GM18873 (cell line): ENCODE measurements around the gene SIMC1.
"Not testable (repeated sequence)": the region's sequence is repeated elsewhere in the genome, so short reads cannot be mapped to it uniquely, and the experiment has no call there.

Experiments
- ATAC-seq: cut with Tn5 transposase; IDR thresholded peaks from one replicate; pipeline ENCODE4 v1.9.1; 2021; ENCODE audit warnings: mild to moderate bottlenecking, moderate library complexity, moderate number of reproducible peaks; ENCODE audit not compliant: unreplicated experiment, low FRiP score

The SIMC1 gene

DNA sequence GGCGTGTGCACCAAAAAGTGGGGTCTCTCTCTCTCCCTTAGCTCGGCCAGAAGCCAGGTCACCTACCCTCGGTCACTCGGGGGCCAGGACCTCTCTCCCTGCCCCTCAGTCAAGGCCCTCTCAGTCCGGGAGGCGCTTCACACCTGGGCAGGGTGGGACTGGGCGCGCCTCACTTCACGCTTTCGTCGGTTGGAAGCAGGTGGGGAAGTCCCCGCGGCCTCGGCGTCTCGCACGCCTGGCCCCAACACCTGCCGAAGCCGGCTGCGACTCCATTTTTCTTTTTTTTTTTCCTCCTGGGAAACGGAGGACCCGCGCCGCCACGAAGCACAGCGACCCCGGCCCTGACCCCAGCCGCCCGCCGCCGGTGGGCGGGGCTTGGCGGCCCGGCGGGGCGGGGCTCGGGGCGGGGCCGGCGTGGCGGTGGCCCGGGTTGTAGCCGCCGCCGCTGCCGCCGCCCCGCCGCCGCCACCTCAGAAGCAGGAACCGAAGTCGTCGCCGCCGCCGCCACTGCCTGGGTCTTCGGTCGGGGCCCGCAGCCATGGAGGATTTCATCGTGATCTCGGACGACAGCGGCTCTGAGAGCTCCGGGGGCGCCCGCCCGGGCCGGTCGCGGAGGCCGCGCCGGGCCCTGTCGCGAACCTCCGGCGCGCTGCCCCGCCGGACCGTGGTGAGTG lies at the start of gene SIMC1:
Gene SIMC1, plus strand, starts transcription at position 454 of the 674 bp plus-strand sequence. Its CDS starts 85 bp downstream, at position 539.
- ATAC-seq, result peak; percentile 53

DNA sequence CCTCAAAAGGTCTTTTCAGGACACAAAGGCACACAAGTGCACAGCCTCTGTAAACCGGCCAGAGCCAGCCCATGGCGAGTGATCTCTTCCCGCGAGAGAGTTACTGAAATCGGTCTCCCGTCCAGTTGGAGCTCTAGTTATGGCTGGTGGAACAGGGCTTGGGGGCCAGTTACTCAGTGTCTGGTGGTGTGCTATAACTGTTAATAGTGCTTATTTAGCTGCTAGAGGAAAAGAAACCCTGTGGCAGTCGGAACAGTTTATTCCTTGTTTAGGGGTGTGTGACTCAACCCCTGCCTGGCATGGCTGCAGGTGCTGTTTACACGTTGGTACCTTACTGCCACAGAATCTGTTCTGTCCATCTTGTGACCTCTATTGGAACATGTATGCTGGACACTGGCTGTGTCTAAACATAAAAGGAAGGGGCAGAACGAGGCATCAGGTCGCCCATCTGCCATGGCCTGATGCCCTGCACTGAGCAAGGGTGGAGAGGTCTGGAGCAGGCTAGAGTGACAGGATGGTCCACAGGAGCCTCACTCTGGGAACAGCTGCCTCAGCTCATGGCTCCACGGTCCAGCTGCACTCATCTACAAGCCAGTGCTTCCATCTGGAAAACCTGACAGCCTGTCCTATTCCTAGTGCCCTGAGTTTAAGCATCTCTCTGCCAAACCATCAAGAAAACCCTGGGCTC lies 49.6 kb upstream of the SIMC1 start:
- no peak for ATAC-seq

GRCh38 chr5:176189857-176190256 lies 48.4 kb upstream of the SIMC1 start:
- ATAC-seq, result no peak

DNA sequence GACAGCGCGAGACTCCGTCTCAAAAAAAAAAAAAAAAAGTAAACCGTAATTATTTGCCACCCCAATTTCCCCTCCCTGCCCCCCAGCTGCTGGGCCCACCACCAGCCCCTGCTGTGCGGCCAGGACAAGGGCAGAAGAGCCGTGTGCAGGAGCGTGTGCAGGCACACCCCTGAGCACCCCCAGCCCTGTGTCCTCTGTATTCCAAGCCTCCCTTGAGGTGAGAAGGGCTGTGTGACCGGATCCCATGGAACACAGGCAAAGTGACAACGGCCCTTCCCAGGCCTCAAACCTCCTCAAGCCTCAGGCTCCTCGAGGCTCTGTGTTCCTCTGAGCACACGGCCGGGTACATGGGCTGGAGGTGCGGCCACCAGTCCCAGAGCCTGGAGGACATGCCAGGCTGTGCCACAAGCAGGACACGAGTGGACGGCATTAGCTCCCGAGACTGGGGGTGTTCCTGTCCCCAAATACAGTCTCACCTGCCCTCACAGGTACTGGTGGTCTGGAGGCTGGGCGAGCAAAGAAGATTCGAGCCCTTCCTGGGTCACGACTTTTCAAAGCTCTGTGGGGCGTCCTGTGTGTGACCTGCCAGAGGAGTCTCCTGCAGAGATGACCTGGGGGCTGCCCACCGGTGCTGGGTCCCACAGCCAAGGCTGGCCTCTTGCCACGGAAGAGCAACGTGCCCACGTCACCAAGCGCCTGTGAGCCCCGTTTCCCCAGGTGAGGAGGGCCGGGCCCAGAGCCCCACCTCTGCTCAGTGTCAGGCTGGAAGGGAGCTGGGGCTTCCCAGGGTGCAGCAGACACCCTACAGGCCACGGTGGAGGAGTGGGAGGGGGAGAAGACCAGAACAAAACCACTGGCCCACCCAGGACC lies 47.1 kb upstream of the SIMC1 start:
- ATAC-seq, result no peak

DNA sequence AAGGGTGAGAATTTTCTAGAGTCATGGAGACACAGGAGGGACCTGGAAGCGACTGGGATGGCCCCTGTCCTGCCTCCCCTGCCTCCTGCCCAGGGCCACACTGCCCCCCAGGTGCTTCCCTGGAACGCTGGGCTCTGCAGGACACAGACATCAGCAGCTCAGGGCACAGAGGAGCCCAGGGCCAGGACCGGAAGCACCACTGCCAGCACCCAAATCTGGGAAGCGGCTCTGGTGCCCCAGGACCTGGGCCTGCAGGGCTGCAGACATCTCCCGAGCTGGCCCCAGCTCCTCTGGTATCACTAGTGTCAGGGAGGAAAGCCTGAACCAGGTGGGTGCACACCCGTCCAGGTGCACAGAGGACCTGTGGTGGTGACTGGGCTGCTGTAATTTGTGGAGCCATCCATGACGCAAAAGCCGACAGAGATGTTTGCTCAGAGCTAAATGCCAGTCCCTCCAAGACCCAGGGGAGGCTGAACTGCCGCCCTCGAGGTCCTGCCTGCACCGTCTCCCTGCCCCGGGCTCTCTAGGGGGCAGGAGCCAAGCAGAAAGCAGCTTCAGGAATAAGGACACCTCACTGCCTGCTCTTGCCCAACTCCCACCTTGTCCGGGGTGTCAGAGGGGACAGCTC lies 46.0 kb upstream of the SIMC1 start:
- no peak for ATAC-seq

DNA sequence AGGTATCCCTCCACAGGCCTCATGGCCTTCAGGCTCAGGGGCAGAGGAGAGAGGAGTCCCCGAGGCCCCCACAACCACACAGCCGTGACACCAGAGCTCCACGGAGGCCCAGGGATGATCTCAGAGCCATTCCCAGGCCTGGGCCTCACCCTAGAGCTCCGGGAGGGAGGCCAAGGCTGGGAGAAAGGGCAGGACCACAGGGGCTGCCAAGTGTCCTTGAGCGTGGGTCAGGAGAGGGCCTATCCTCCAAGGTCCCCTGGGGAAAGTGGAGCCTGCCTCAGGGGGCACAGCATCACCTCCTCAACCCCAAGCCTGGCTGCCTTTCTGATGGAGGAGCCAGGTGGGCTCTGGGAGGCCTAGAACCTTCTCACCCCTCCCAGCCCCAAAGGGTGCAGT lies 45.5 kb upstream of the SIMC1 start:
- not testable (repeated sequence) for ATAC-seq

GRCh38 chr5:176193636-176194035 lies 44.6 kb upstream of the SIMC1 start:
- ATAC-seq, result not testable (repeated sequence)

GRCh38 chr5:176194238-176195083 lies 43.8 kb upstream of the SIMC1 start:
- ATAC-seq, result not testable (repeated sequence)

DNA sequence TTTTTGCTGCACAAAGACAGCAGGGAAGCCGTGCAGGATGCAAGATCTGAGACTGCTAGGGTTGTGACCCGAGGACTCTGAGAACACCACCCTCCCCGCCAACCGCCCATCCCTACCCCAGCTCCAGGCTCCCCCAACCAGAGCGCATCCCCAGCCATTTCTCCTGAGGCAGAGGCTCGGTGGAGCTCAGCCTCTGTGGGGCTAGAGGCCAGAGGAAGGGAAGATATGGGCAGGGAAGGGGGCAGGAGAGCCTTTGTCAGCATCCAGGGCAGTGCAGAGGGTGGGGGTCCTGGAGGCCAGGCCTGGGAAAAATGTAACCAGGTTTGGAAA lies 43.2 kb upstream of the SIMC1 start:
- not testable (repeated sequence) for ATAC-seq

GRCh38 chr5:176195487-176196207 lies 42.6 kb upstream of the SIMC1 start:
- ATAC-seq, result not testable (repeated sequence)

DNA sequence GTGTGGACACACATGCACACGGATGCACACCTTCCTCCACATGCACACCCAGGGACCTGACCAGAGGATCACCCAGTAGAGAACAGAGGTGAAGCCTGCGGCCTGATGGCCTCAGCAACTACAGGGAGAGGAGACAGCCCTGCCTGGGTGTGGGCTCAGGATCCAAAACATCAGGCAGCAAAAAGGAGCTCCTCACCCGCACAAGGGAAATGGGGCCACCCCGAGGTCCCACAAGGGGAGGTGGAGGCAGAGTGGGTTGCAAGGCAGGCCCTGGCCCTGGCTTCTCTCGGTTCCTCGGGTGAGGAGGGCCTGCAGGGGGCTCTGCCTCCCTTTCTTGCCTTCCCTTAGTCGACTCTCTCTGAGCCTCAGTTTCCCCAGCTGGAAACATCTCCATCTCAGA lies 41.4 kb upstream of the SIMC1 start:
- ATAC-seq, result not testable (repeated sequence)

DNA sequence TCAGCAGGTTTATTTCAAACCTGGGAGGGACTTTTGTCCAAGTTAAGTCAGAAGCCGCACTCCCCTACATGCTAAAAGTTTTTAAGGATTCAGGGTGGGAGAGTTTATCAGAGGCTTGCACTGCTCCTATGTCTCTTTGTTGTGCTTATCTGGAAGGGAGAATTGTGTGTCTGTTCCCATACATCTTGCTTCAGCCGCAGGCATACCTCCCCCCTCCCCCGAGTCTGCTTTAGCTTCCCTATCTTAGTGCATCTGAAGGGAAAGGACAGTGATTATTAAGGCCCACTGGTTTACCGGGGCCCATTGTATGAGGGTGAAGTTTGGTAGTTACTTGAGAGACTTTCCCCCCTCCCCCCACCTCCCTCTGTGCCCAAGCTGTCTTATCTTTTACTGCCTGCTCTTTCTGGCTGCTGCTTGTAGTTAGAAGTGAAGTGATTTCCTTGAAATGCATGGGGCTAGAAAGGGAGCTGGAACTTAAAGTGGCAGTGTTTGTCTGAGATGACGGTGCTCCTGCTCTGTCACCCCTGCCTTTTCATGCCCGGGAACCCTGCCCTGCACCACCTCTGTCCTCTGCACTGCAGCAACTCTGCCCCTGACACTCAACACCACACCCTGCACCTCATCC lies 40.9 kb upstream of the SIMC1 start:
- ATAC-seq, result not testable (repeated sequence)

DNA sequence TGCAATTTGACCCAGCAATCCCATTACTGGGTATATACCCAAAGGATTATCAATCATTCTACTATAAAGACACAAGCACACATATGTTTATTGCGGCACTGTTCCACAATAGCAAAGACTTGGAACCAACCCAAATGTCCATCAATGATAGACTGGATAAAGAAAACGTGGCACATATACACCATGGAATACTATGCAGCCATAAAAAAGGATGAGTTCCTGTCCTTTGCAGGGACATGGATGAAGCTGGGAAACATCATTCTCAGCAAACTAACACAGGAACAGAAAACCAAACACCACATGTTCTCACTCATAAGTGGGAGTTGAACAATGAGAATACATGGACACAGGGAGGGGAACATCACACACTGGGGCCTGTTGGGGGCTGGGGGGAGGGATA lies 39.9 kb upstream of the SIMC1 start:
- not testable (repeated sequence) for ATAC-seq

DNA sequence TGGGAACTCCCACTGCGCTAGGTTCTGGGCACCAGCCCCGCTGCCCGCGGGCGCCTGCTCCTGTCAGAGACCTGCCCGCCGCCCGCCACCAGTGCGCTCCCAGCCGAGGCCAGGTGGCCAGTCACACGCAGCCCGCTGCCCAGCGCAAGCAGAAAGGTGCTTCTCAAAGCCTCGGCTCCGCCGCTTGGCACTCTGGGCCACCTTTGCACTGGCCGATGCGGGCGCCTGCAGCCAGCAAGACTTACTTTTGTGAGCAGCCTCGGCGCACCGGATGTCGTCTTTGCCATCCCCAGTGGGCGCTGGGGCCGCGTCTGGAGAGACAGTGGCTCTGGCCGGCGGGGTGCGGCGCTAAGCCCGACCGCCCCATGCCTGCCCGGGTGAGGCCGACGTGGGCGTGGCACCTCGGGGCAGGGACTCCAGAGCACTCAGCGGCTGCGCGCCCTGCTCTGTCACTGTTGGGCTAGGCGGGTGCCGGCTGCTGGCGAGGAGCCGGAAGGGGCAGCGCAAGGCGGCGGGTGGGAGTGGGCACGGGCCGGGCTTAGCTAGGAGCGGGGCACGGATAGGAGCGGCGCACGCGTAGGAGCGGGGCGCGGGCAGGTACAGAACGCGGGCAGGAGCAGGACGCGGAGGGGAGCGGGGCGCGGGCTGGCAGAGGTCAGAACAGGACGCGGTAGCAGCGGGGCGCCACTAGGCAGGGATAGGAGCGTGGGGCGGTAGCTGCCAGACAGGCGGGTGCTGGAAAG lies 39.1 kb upstream of the SIMC1 start:
- not testable (repeated sequence) for ATAC-seq

- ATAC-seq, result not testable (repeated sequence)
Observed at GRCh38 chr5:176199803-176200399, 38.3 kb upstream of the SIMC1 start.

DNA sequence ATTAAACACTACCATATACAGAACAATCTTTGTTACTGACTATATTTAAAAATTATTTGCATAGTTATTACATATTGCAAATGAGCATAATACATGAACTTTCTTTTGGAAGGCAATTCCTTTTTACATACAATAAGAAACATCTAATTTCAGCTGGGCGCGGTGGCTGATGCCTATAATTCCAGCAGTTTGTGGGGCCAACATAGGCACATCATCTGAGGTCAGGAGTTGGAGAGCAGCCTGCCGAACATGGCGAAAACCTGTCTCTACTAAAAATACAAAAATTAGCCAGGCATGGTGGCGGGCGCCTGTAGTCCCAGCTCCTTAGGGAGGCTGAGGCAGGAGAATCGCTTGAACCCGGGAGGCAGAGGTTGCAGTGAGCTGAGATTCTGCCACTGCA lies 36.4 kb upstream of the SIMC1 start:
- no peak for ATAC-seq

DNA sequence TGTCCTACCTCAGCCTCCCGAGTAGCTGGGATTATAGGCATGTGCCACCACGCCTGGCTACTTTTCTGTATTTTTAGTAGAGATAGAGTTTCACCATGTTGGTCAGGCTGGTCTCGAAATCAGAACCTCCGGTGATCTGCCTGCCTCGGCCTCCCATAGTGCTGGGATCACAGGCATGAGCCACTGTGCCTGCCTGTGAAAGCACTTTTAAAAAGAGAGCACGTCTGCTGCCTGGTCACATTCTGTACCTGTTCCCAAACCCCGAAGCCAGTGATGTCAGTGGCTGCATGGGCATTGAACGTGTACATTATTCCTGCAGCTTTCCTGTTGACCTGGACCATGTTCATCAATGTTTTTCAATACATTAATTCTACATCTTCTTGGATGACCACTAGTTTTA lies 35.1 kb upstream of the SIMC1 start:
- ATAC-seq, result no peak

DNA sequence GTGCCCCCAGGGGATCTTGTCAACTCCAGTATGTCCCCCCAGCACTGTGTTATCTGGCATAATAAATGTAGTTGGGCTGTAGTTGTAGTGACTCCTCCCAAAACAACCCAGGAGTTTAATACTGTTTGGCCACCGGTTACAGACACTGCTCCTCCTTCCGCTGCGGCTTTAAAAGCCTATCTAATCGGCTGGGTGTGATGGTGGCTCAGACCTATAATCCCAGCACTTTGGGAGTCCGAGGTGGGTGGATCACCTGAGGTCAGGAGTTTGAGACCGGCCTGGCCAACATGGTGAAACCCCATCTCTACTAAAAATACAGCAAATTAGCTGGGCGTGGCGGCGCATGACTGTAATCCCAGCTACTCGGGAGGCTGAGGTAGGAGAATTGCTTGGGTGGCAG lies 34.7 kb upstream of the SIMC1 start:
- ATAC-seq, result not testable (repeated sequence)
